GM18867 (cell line): Measurements from ENCODE around the gene GOLGA8B.
"Not testable (repeated sequence)": the region's sequence is repeated elsewhere in the genome, so short reads cannot be mapped to it uniquely, and the experiment has no call there.

Experiments
- ATAC-seq: cut with Tn5 transposase; IDR thresholded peaks from one replicate; pipeline ENCODE4 v1.9.1; 2021; ENCODE audit warnings: mild to moderate bottlenecking, moderate library complexity; ENCODE audit not compliant: unreplicated experiment

GOLGA8B gene

DNA sequence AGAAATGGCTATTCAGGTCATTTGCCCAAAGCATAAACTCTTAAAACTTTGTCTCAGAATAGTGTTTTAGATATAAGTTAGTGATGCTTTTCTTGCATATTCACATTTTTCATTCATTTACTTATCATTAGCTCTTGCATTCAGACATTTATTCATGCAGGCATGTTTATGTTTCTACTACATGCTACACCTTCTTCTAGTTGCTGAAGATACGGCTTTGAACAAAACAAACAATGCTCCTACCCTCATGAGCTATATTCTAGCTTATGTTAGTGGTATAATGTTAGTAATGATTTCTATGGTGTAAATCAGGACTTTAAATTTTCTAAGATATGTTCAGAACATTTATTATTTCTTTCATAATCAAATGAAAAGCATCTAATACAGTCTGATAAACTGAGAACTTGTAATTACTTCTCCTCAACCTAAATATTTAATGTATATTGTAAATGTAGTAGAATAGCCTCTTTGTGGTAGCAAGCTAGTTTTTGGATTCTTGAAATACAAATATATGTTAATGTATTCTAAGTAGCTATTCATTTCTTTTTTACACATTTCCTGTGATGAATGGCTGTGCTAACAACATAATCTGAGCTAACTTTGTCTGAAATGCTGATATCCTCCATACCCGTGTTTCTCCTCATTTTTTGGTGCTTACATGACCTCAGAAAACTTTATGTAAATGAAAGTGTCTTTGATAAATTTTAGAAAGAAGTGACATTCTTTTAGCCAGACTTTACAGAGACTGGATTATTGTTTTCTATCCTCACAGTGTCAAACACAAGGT is 15.5 kb upstream of the GOLGA8B start:
- no peak for ATAC-seq

DNA sequence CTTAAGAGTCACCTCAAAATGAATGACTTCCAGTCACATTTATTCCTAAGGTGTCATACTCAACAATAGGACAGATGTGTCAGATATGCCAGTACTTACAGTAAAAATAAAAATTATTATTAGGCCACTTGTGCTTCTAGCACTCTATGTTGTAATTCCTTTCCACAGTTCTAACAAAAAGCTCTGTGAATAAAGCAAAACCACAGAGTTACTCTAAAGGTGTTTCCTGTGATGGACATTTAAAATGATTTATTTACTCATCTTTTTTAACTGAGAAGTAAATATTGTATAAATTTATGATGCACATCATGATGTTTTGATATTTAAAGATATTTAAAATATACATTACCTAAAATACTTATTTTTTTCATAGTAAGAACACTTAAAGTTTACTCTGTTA is 13.9 kb upstream of the GOLGA8B start:
- ATAC-seq, result no peak

DNA sequence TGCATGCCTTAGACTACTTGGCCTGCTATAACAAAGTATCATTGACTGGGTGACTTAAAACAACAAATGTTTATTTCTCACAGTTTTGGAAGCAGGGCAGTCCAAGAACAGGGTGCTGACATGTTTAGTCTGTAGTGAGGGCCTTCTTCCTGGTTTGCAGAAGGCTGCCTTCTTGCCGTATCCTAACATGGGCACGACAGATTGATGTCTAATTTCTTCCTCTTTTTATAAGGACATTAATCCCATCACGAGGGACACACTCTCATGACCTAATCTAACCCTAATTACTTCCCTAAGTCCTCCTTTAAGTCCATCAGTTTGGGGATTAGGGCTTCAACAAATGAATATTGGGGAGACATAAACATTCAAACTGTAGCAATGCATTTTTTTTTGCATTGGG is 10.9 kb upstream of the GOLGA8B start:
- ATAC-seq, result no peak

DNA sequence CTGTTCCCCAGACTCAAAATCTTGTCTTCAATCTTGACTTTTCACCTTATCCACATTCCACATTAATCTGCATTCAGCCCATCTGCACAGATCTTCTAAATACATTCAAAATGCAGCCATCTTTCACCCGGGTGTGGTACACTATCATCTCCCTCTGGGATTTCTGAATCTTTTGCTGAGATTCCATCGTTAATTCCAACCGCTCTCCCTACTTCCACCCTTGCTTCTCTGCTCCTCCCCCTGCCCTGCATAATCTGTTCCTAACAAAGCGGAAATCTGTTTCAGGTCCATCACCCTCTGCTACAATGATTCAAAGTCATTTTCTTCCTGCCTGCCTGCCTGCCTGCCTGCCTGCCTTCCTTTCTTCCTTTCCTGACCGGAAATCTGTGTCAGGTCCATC is 7.9 kb upstream of the GOLGA8B start:
- no peak for ATAC-seq

DNA sequence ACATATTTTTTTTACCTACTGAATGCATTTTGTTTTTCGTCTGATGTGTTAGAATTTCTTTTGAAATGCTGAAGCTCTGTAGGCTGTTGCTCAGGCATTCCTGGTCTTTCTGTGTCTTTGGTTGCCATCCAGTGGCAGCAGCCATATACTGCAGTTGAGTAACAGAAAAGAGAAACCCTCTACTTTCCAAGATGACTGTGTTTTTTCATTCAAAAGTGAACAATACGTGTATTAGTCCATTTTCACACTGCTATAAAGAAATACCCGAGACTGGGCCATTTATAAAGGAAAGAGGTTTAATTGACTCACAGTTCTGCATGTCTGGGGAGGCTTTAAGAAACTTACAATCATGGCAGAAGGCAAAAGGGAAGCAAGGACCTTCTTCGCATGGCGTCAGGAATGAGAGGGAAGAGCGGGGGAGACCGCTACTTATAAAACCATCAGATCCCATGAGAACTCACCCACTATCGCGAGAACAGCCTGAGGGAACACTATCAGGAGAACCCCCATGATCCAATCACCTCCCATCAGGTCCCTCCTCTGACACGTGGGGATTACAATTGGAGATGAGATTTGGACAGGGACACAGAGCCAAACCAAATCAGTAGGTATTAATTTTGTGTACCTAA is 4.7 kb upstream of the GOLGA8B start:
- peak; percentile 43 for ATAC-seq

DNA sequence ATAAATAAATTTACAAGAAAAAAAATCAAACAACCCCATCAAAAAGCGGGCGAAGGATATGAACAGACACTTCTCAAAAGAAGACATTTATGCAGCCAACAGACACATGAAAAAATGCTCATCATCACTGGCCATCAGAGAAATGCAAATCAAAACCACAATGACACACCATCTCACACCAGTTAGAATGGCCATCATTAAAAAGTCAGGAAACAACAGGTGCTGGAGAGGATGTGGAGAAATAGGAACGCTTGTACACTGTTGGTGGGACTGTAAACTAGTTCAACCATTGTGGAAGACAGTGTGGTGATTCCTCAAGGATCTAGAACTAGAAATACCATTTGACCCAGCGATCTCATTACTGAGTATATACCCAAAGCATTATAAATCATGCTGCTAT is 2.5 kb upstream of the GOLGA8B start:
- not testable (repeated sequence) for ATAC-seq

DNA sequence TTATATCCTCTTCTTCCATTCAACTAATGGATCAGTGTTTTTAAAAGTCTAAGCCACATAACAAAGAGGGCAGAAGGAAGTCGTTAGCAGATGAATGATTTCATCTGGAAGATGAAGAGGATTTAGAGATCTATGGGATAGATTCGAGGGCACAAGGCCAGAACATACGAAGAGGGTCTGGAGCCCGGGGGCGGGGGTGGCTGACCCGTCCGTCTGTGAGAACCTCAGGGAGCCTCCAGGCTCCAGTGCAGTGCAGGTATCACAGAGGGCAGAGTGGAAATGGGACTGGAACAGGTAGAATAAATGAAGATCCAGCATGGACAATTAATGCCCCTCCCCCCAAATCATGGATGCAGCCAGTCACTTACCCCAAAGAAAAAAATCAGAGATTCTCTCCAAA is 1.5 kb upstream of the GOLGA8B start:
- no peak for ATAC-seq

DNA sequence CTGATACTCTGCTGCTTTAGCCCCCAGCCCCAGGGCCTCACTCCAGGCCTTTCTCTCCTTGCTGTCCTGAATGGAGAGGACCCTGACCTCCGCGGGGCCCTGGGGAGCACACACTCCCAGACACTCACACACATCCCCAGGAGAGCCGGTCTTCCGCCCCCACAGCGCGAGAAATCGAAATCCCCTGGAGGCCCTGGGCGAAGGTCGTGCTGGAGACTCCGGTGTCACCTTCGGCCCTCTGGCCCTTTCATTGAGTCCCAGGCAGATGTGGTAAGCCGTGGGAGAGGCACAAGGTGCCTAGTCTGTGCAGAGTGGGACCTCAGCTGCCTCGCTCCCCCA is 848 bp upstream of the GOLGA8B start:
- ATAC-seq, result no peak

DNA sequence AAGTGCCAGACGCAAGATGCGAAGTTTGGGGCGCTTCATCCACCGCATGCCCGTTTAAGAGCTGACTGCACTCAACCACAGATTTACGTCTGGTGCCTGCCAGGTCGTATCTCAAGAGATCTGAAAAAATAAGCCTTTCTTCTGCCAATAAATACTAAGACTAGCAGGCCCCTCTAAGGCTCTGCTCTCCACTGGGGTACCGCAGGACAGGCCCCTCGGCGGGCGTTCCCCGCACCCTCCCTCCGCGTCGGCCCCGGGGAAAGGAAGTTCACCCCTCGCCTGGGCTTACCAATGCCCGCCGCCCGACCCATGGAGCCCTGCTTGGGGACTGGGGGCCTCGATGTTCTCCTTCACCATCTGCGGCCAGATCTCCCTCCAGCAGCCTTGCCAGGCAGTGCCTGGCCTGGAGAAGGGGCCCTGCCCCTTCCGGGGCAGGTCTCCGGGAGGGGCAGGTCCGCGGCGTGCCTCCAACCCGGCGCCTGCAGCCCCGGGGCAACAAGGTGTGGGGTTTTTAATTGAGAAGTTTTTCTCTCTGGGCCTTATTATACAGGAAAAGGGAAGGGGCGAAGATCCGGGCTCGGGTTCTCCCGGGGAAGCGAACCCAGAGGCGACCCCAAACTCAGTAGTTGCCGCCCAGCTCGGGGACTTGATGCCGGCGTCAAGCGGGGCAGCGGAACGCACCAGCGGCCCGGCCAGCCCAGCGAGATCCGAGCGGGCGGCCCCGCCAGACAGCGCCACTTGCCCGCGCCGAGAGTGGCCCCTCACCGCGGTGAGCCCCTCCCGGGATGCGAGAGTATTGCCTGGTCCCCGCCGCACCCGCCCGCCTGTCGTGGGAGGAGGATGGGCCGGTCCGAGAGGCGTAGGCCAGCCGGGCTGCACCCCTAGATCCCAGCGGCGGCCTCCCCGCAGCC is 735 bp downstream of the GOLGA8B start:
- peak; percentile 72 for ATAC-seq

DNA sequence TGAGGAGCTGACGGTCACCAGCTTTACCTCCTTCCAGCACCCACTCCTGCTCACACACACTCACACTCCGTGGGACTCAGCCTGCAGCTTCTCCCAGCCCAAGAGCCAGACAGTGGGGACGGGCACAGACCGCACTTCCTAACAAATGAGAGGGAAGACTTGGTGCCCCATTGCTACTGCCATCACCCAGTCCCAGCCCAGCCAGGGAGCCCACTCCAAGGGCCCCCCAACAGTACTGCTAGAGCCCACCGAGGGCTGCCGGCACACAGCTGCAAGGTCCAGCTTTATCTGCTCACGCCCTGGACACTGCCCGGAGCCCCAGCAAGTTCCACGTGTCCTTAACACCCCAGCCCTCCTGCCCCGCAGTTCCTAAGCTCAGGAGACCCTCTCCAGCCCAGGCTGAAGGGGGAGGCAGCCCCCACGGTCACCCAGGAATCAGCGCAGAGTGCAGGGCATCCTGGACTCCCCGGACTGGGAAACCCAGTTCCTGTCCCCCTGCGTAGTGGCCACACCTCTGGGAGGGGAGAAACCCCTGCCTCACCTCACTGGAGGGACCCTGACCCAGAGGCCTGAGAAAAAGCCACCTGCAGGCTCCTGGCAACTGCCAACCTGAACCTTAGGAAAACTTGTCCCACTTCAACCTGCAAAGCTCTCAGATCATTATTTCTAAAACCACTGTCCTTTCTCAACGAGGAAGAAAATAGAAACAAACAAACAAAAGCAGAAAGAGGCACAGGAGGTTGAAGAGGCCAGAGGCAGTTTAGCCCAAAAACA is 1.6 kb downstream of the GOLGA8B start:
- ATAC-seq, result not testable (repeated sequence)

DNA sequence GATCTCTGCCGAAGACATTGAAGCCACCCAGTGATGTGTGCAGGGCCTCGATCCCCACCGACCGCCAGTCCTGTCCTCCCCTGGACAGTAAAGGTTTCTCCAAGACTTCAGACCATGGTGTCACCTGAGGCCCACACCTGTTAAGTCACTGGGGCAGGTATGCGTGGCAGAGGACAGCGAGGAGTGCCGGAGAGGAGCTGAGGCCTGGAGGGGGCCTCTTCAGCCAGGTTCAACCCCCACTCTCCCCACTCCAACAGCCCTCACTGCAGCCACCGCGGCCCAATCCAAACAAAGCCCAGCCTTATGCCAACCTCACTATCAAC is 2.4 kb downstream of the GOLGA8B start:
- no peak for ATAC-seq

DNA sequence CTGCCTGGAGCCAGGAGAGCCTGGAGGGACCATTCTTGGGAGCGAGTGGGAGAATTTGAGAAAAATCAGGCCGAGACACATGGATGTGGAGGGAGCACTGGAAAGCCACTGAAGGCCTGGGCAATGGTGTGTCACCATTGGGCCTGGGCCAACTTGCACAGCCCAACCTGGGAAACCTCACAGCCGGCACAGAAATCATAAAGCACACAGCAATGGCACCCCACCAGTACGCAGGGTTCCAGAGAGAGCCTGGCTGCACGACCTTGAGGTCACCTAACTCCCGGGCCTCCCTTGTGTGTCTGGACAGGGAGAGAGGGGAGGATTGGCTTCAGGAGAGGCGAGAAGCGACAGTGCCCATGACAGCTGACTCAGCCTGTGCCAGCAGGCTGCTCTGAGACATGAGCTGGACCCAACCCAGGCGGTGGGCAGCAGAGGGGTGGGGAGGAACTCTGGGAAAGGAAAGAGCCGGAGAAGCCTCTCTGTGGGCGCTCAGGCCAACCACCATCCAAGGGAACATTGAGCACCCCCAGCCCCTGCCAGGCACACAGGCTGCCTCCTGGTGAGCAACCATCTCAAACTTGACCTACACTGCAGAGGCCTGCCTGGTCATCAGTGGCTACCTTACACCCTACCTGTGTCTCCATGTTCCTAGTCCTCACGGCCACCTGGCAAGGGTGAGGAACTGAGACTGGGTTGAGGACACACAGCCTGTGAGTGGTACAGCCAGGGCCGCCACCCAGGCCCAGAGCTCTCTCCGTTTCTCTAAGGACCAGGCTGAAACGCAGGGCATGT is 3.0 kb downstream of the GOLGA8B start:
- ATAC-seq, result not testable (repeated sequence)

DNA sequence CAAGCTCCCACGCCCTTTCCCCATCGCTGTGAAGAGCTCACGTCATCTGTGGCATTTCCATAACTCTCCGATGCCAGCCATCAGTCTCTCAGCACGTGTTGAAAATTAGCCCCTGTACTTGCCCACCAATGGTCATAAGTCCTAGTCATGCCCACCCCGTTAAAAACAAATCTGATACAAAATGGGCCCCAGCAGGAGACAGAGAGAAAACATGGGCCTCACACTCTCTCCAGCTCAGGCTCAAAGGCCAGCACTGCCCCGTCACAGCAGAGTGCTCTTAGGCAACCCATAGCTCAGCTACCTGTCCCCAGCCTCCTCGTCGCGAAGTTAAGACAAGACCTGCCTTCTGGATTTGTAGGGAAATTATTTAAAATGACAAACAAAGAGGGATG is 5.2 kb downstream of the GOLGA8B start:
- no peak for ATAC-seq

DNA sequence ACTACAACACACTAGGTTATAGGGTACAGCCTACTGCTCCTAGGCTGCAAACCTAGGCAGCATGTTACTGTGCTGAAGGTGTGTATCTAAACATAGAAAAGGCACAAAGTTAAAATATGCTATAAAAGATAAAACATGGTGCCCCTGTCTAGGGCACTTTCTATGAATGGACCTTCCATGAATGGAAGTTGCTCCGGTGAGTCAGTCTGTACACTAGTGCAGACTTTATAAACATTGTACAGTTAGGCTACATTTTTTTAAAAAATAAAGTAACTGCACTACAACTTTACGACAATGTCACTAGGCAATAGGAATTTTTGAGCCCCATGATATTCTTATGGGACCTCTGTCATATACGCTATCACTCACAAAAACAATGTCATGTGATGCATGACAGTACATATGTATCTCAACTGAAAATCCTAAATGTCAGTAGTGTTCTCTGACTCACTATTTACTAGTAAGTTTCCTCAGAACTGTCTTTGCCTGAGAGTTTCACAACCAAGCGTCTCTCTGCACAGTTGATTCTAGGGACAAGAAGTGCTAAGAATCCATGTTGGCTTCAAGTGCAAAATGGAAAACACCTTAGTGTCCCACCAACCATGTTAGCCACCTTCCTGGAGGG is 5.7 kb downstream of the GOLGA8B start:
- ATAC-seq, result not testable (repeated sequence)

DNA sequence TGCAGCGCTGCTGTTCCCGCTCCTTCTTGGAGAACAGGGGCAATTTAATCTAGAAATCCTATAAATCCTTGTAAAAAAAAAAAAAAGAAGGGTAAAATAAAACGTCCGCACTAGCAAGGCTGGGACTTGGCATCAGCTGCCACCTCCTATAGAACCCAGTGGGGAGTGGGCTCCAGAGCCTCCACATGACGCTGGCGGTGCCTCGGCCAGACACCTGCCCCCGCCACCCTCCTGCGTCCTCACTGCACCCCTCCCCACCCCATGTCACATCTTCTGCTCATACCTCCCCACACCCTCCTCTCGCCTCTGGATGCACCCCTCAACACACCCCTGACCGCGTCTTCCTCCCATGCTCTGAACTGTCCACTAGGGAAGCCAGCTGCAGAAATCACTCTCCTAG is 8.4 kb downstream of the GOLGA8B start:
- not testable (repeated sequence) for ATAC-seq

DNA sequence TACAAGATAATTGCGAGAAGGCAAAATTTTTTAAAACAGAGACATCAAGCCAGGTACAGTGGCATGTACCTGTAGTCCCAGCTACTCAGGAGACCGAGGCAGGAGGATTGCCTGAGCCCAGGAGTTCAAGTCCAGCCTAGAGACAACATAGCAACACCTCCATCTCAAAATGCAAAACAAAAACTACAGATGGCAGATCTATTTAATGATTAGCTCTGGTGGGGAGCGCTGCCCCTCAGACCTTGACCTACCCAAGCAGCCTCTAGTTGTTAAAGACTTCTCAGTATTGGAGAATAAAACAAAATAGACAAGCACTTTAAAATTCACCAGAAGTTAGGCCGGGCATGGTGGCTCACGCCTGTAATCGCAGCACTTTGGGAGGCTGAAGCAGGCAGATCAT is 10.5 kb downstream of the GOLGA8B start:
- not testable (repeated sequence) for ATAC-seq

DNA sequence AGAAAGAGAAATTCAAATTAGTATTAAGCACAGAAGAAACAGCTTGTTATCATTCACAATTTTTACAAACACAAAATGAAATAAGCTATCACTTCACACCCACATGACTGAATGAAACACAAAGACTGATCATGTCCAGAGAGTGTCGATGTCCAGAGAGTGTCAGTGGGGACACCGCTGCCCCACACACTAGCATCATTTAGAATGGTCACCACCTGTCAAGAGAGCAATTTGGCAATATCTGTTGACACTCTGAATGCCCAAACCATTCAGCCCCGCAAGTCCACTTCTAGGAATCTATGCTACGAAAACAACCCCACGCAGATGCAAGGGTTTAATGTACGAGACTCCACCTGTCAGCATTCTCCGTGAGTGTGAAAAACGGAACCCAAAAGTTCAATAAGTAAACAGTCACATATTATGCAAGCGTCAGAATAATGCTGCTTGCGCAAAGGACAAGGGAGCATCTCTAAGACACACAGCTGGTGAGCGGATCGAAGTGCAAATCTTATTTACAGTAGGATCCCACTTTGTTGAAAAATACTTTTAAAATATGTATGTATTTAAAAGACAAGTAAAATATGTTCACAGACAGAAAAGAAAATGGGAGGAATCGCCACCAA is 11.3 kb downstream of the GOLGA8B start:
- not testable (repeated sequence) for ATAC-seq

DNA sequence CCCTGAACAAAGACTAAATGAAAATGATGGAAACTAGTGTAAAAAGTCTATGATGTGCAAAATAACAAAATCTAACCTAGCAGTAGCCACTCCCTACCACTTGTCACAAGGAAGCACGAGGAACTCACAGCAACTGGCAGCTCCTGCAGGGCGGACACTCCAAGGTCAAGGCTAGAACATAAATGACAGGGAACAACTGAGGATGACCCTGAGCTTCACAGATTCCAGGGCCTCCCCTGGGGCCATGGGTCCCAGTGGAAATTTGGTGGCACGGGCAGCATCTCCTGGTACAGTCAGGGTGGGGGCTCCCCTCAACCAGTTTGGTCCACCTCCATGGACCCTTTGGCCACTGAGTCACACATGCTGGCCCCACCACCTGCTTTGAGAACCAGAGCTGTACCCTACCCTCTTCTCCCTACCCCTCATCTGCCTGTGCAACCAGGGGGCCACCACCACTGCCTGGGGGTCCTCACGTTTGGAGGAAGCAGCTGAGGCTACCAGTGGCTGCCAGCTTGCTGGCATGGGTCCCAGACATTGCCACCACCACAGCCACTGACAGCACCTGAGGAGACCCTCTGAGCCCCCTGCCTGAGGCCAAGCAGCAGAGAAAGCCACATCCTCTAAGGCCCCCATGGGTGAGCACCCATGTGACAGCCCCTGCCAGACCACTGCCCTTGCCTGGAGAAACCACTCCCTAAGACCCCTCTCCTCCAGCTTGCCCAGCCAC is 13.6 kb downstream of the GOLGA8B start:
- ATAC-seq, result not testable (repeated sequence)

DNA sequence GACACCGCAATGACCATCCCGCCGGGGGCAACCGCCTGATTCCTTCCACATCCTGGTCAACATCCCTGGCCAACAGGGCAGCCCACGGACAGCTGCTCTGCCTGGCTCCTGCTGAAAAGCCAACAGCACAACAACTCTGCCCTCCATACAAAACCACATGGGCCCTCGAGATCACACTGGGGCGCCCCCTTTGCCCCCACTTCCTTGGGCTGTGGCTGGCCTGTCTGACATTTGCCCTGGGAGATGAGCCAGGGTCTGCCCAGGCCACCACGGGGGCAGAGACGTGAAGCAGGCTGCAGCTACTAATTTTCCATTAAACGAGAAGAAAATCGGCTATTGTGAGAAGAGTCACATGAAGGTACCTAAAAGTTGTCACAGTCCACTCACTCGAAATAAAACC is 16.3 kb downstream of the GOLGA8B start:
- ATAC-seq, result not testable (repeated sequence)
